Neural cell (in vitro differentiated cells): ENCODE measurements around the gene RAB15.

ENCODE experiments used
- CTCF ChIP-seq: fragments of 450-650 bp; IDR thresholded peaks from 2 replicates; pipeline ENCODE4 v1.5.1; 2014; ENCODE audit warnings: antibody characterized with exemption, mild to moderate bottlenecking, moderate library complexity; ENCODE audit not compliant: poor library complexity, severe bottlenecking
- SMC3 ChIP-seq: fragments of 450-650 bp; conservative IDR thresholded peaks from 2 replicates; pipeline ENCODE4 v1.6.1; 2014; ENCODE audit warnings: antibody characterized with exemption, mild to moderate bottlenecking, moderate library complexity; ENCODE audit not compliant: poor library complexity

GRCh38 chr14:64914237-64915028, 57.7 kb downstream of the RAB15 start, which contains the start of gene CHURC1:
- TF ChIP-seq CTCF (no peak), SMC3 (no peak)
